GM15510 (cell line): ENCODE results near the gene REV3L.

Experiments
- POLR2A ChIP-seq: IDR thresholded peaks from 3 replicates; pipeline ENCODE4 v1.6.1; 2011; ENCODE audit warnings: borderline replicate concordance; ENCODE audit not compliant: insufficient read length; ENCODE audit errors: extremely low read depth

The REV3L gene

DNA sequence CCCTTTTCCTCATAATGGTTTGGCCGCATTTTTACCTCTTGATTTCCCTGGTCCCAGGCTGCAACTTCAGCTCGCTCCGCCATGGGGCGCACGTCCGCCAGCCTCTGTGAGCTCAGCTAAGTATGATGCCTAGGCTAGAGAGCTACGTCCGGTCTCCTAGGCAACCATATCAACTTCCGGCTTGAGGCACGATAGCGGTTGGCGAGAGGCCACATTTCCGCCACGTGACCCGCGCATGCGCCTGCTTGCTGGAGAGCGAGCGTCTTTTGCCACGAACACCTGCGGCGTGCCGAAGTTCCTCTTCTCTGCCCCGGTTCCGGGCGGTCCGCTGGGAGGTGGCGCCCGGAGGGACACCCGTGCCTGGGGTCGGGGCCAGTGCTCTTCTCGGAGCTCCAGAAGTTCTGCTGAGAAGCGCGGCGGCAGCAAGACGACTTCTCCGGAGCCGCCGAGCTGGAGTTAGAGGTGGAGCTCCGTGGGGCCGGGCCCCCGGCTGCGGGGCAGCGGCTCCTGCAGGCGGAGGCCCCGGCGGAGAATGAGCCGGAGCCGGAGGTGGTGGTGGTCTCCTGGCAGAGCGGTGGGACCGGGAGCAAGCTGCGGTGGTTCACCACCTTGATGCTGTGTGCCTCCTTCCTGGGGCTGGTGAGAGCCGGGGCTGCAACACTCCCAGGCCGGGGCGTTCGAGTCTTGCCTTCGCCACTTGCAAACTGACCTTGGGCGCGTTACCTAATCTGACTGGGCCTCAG, 223.8 kb downstream of the REV3L start:
- TF ChIP-seq POLR2A = peak; percentile 89

DNA sequence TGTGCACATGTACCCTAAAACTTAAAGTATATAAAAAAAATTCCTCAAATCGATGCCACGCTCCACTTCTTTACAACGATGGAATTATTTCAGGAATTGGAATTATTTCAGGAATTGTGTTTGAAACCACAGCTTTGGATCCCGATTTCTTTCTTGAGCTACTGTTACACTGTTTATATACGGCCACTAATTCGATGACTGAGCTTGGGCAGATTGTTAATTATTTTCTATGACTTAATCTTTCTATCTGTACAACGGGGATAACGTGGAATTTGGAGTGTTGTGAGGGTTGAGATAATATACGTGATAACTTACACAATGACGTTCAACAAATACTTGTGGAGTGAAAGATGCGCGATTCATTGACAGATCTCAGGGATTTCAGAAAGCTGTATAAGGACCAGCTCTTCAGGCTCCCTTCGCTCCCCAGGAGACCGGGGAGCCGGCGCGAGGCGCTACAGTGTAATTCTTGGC, 224.4 kb downstream of the REV3L start:
- TF ChIP-seq POLR2A = no peak

DNA sequence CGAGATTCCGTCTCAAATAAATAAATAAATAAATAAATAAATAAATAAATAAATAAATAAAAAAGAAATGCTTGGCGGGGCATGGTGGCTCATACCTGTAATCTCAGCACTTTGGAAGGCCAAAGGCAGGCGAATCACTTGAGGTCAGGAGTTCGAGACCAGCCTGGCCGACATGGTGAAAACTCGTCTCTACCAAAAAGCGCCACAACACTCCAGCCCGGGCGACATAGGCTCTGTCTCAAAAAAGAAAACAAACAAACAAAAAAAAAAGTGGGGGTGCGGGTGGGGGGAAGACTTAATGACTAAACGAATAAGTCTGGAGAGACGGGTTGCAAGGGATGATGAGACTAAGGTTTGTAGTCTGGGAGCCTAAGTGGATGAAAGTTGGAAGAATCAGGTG, 225.0 kb downstream of the REV3L start:
- no peak for TF ChIP-seq POLR2A

DNA sequence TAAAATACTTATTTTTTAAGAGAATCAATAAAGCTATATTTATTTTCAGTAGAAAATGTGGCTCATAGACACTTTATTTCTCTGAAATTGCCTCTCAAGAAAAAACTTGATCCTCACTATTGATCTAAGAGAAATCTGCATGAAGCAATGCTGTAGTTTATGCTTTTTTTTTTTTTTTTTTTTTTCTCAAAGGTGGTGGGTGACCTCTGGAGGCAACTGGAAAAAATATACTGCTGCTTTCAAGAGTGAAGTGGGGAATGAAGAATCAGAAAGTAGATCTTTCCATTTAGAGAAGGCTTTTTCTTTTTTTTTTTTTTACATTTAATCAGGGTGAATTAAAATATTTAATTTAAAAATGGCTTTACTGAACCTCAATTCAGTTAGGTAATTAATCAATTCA, 226.4 kb downstream of the REV3L start:
- no peak for TF ChIP-seq POLR2A

DNA sequence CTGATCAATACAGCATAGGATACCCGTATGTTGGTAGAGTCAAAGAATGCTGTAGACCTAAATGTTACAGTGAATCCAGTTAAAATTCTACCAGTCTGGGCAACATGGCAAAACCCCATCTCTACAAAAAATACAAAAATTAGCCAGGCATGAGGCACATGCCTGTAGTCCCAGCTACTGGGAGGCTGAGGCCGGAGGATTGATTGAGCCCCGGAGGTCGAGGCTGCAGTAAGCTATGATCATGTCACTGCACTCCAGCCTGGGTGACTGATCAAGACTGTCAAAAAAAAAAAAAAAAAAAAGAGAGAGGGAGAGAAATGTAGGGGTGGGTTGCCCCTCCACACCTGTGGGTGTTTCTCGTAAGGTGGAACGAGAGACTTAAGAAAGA, 228.2 kb downstream of the REV3L start:
- no peak for TF ChIP-seq POLR2A

DNA sequence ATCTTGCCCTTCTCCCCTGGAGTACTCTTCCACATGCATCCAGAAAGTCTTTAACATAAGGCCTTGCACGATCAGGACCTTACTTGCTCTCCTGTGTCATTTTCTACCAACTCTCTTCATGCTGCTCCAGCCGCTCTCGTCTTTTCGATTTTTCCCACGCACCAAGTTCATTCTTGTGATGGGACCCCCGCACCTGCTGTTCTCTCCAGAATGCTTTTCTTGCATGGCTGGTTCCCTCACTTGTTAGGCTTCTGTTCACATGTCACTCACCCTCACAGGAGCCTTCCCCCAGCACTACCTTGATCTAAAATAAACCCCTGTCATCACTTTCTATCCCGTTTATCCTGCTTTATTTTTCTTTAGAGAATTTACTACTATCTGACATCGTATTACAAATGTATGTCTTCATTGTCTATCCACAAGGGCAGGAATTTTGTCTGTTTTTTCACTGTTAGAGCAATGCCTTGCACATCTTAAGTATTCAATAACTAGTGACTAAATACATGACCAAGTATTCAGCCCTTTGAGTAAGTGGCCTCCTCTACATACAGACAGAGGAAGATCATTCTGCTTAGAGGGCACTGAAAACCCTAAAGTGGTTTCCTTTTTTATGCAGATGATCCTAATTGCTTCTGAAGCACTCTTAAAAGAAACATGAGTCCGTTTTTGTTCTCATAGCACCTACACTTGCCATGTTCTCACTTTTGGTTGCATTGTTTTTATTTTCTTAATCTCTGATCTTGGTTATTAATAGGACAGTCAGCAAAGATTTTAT, 228.8 kb downstream of the REV3L start:
- TF ChIP-seq POLR2A = no peak

DNA sequence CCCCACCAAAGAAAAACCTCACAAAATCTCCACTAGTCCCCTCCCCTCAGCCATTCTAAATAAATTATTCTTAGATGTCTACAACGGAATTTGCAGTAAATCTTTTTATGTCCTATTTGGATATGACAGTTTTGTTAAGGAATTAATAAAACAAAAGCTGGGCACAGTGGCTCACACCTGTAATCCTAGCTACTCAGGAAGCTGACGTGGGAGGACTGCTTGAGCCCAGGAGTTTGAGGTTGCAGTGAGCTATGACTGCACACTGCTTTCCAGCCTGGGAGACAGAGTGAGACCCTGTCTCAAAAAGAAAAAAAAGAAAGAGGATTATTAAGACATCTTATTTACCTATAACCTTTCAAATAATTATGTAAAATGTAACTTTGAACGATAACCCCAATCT, 230.3 kb downstream of the REV3L start:
- no peak for TF ChIP-seq POLR2A

DNA sequence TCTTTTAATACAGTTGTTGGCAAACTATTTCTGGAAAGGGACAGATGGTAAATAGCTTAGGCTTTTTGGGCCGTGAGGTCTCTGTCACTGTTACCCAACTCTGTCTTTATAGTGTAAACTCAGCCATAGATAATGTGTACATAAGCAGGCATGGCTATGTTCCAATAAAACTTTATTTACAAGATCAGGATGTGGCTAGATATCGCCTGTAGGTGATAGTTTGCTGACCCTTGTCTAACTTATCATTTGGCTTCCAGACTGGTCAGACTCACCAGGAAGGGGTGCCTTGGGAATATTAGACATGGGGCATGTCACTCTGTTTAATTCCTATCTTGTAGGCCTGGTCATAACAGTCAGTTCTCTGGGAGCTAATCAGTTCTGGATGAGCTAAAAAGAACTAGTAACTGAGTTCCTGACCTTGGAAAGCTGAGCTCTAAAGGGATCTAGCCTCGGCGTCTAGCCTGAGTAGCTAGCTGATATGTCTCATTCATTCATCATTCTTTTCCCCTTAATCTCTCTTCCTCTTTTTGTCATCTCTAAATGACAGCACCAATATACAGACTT, 232.1 kb downstream of the REV3L start:
- no peak for TF ChIP-seq POLR2A
